OCI-LY7 (cell line): ENCODE data around the gene KIF12. TPM values are rescaled to one million over a fixed set of nuclear protein-coding genes. Genes with fewer than 3 reads are reported as not detected.

Source experiments
- BruUV-seq: library from RNA; stranded (reverse); fragments of 400-500 nt; replicated peaks from 2 replicates; lab custom pipeline; 2021; lab: Mats Ljungman, UMichigan
- CTCF ChIA-PET: fragments of 300-600 bp; sonication (Branson Sonifier 250); formaldehyde crosslinking; loops from one replicate; lab custom pipeline; 2022; ENCODE audit warnings: antibody characterized with exemption; ENCODE audit not compliant: unreplicated experiment; lab: Charles Lee
- POLR2A ChIA-PET: fragments of 300-600 bp; sonication (Branson Sonifier 250); formaldehyde crosslinking; loops from one replicate; lab custom pipeline; 2022; ENCODE audit warnings: antibody characterized with exemption; lab: Charles Lee
- DNase-seq: peaks from one replicate; pipeline ENCODE4 v3.0.0-alpha.2; 2015; ENCODE audit warnings: low spot score
- H2AFZ ChIP-seq: fragments of 200-600 bp; sonication (generic), shearing (Covaris generic); 2 replicates; pipeline ENCODE4 v1.6.1; 2014; ENCODE audit warnings: mild to moderate bottlenecking, antibody characterized with exemption, low read length, moderate library complexity
- H3K27ac ChIP-seq: fragments of 200-600 bp; sonication (generic); 2 replicates; pipeline ENCODE4 v1.5.1; 2014; ENCODE audit warnings: mixed run types, low read depth, mild to moderate bottlenecking, moderate library complexity, low read length, inconsistent platforms; ENCODE audit not compliant: poor library complexity, severe bottlenecking
- H3K36me3 ChIP-seq: fragments of 200-600 bp; sonication (generic); 2 replicates; pipeline ENCODE4 v1.6.1; 2014; ENCODE audit warnings: mild to moderate bottlenecking, antibody characterized with exemption, low read length, moderate library complexity, mixed read lengths; ENCODE audit not compliant: insufficient read depth
- H3K4me1 ChIP-seq: fragments of 200-600 bp; sonication (generic); 2 replicates; pipeline ENCODE4 v1.5.1; 2014; ENCODE audit warnings: mild to moderate bottlenecking, low read length; ENCODE audit not compliant: insufficient read depth, poor library complexity, severe bottlenecking
- H3K4me2 ChIP-seq: fragments of 200-600 bp; sonication (generic); 2 replicates; pipeline ENCODE4 v1.6.1; 2014; ENCODE audit warnings: mild to moderate bottlenecking, low read length
- H3K4me3 ChIP-seq: fragments of 200-600 bp; sonication (generic); 2 replicates; pipeline ENCODE4 v1.5.1; 2014; ENCODE audit warnings: mild to moderate bottlenecking, low read depth, low read length; ENCODE audit not compliant: poor library complexity, severe bottlenecking
- H3K79me2 ChIP-seq: fragments of 200-600 bp; sonication (generic); 2 replicates; pipeline ENCODE4 v1.6.1; 2016; ENCODE audit warnings: low read depth, mild to moderate bottlenecking, low read length, moderate library complexity, mixed read lengths; ENCODE audit not compliant: insufficient read depth
- H3K9me2 ChIP-seq: fragments of 200-600 bp; sonication (generic); 2 replicates; pipeline ENCODE4 v1.6.1; 2016; ENCODE audit warnings: mild to moderate bottlenecking, low read length, mixed read lengths; ENCODE audit not compliant: insufficient read depth
- H3K9me3 ChIP-seq: fragments of 200-600 bp; sonication (generic); 2 replicates; pipeline ENCODE4 v1.6.1; 2014; ENCODE audit warnings: mild to moderate bottlenecking, mixed run types, low read length, mixed read lengths
- H4K20me1 ChIP-seq: fragments of 200-600 bp; sonication (generic); 2 replicates; pipeline ENCODE4 v1.6.1; 2014; ENCODE audit warnings: mild to moderate bottlenecking, antibody characterized with exemption, low read length, moderate library complexity, mixed read lengths; ENCODE audit not compliant: insufficient read depth
- EZH2phosphoT487 ChIP-seq: fragments of 200-600 bp; sonication (generic); IDR thresholded peaks from 2 replicates; pipeline ENCODE4 v1.6.1; 2018; ENCODE audit warnings: low read depth, borderline replicate concordance, mild to moderate bottlenecking, mixed run types, antibody characterized with exemption, low read length, moderate library complexity, mixed read lengths
- intact Hi-C: fragments of 100-400 bp; cut with micrococcal nuclease; formaldehyde crosslinking; loops from one replicate; pipeline ENCODE4 v1.10.0; 2022; ENCODE audit not compliant: unreplicated experiment
- total RNA-seq, 2 experiments: library from RNA; depleted of rRNA in 1 of 2; stranded (reverse); fragments of >200 nt in 1 of 2; shearing (Covaris generic) in 1 of 2; gene quantifications; 2 replicates each; pipeline ENCODE4 v1.2.3, GENCODE V29; 2014 to 2022
- TF ChIP-seq, protein P1 (sequence below): fragments of 200-600 bp; sonication (generic); conservative IDR thresholded peaks from 2 replicates; pipeline ENCODE4 v1.5.1; 2014; ENCODE audit warnings: mild to moderate bottlenecking, antibody characterized with exemption, low read length, moderate library complexity, mixed read lengths

KIF12 gene
- total RNA-seq, 2 experiments from 2014 or later = not detected

DNA sequence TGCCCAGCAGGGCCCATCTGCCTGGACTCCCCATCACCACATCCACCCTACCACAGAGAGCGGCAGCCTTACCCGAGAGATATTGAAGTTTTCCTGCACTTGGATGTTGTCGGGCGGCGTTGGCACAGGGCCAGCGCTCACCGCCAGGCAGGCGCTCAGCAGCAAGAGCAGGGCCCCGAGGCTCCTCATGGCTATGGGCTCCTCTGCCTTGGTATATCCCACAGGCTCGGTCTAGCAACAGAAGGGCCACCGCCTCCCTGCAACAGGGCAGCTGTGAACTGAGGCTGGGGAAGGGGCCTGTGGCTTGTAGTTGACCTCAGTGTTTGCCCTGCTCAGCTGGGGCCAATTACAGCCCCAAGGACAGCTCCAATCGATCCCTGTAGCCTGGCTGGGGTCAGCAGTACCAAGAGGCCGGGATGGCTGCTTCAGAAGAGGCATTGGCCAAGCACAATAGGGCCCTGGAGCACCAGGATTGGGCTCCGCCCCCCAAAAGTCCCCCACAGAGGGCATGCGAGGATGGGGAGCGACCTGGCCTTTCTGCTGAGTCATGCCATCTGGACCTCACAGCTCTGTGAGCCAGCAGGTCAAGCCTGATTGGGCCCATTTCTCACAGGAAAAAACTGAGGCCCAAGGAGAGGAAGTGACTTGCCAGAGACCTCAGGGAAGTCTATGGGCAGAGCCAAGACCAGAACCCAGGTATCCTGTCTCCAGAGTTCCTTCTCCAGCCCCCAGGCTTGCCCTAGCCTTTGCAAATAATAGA, 20.9 kb downstream of the KIF12 start, which contains the start of gene AMBP:
TSS of gene AMBP (minus strand) at position 280 of the 760 bp plus-strand sequence. CDS start at position 189, 91 bp downstream.
- POLR2A ChIA-PET = interaction anchor here (0.6 kb wide), 1 partner anchor 1627 kb away, joined by 3 read pairs; no protein-coding TSS in a partner anchor
- Histone ChIP-seq H4K20me1 (no peaks in the 10 kb centered on the region), H3K27ac (no peak within 1 kb of the TSS), H3K36me3 (no peaks in the 10 kb centered on the region), H3K9me2 (no peaks in the 10 kb centered on the region), H3K79me2 (no peaks in the 10 kb centered on the region), H3K4me2 (no peak within 1 kb of the TSS), H3K9me3 (no peaks in the 10 kb centered on the region), H2AFZ (no peak within 1 kb of the TSS), H3K4me1 (no peaks in the 10 kb centered on the region), H3K4me3 (no peak within 1 kb of the TSS)
- no peak for TF ChIP-seq EZH2phosphoT487
- TF ChIP-seq, protein P1, sequence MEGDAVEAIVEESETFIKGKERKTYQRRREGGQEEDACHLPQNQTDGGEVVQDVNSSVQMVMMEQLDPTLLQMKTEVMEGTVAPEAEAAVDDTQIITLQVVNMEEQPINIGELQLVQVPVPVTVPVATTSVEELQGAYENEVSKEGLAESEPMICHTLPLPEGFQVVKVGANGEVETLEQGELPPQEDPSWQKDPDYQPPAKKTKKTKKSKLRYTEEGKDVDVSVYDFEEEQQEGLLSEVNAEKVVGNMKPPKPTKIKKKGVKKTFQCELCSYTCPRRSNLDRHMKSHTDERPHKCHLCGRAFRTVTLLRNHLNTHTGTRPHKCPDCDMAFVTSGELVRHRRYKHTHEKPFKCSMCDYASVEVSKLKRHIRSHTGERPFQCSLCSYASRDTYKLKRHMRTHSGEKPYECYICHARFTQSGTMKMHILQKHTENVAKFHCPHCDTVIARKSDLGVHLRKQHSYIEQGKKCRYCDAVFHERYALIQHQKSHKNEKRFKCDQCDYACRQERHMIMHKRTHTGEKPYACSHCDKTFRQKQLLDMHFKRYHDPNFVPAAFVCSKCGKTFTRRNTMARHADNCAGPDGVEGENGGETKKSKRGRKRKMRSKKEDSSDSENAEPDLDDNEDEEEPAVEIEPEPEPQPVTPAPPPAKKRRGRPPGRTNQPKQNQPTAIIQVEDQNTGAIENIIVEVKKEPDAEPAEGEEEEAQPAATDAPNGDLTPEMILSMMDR = no peak
- DNase-seq = no peak
- intact Hi-C loops = no loop called here
- CTCF ChIA-PET = no interaction called here
- no TSS peak for BruUV-seq

DNA sequence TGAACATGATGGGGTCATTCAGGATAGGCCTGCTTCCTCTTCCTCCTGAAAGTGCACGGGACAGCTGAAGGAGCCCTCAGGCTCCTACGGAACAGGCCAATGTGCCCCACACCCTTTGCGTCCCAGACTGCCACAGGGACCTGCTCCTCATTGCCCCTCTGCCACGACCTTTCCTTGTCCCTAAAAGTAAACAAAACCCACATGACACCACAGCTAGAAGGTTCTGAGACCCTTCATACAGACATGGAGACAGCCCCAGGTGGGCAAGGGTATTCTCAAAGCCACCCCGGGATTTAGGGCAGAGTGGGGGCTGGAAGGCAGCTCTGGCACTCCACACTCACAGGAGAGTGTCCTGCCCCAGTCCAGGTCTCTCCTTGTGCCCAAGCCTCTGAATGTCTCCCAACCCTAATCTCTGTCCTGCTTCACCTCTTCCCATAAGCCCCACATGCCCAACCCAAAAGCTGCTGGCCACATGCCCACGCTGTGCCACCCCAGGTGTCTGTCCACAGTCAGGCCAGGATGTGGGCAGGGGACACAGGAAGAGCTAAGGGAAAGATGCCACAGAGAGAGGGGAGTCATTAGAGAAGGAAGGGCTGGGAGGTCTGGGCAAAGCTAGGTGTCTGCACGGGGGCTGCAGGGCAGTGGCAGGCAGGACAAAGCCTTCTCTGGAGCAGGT, 21.8 kb downstream of the KIF12 start:
- Histone ChIP-seq H3K9me2 (no peaks in the 10 kb centered on the region), H2AFZ (no peak overlapping the region), H3K79me2 (no peaks in the 10 kb centered on the region), H3K27ac (no peak overlapping the region), H4K20me1 (no peaks in the 10 kb centered on the region), H3K4me2 (no peak overlapping the region), H3K9me3 (no peaks in the 10 kb centered on the region), H3K4me1 (no peaks in the 10 kb centered on the region), H3K36me3 (no peaks in the 10 kb centered on the region), H3K4me3 (no peak overlapping the region)
- BruUV-seq = no TSS peak
- intact Hi-C loops = no loop called here
- no peak for TF ChIP-seq EZH2phosphoT487
- TF ChIP-seq, protein P1 = no peak
- POLR2A ChIA-PET = no interaction called here
- CTCF ChIA-PET = no interaction called here
- no peak for DNase-seq
